Measurements from ENCODE around the gene GBF1.

DNA sequence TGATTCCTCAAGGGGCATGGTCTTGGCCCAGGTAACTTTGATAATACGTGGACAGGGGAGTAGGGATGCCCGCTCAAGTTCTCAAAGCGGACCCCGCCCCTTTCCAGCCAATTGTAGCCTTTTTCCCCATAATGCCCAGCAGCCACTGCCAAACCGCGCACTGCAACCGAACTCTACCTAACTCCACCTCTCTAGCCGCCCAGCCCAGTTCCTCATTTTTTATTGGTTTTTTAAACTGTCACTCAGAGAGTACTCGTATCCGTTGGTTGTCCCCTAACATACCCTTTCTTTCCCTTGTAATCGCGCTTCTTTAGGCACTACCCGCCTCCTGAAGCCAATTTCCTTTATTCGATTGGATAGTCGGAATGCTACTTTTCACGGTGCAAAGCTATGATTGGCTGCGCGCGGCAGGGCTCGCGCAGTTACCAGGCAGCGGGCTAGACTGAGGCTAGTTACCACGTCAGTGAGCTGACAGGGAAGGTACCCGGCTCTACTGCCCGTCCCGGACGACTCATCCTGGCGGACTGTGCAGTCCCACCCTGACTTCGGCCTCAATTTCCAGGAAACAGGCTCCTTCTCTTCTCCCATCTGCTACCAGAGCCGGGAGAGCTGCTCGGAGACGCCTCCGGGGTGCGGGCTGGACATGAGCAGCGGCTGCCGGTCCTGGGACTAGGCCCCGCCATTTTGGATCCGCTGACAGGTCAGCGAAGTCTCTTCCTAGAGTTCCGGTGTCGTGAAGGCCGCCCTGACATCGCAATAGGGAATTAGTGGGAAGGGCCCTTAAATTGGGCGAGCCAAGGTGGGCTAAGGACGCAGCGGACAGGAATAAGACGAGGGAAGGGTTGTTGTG is at the start of gene GBF1:
- TF ChIP-seq, protein P1, sequence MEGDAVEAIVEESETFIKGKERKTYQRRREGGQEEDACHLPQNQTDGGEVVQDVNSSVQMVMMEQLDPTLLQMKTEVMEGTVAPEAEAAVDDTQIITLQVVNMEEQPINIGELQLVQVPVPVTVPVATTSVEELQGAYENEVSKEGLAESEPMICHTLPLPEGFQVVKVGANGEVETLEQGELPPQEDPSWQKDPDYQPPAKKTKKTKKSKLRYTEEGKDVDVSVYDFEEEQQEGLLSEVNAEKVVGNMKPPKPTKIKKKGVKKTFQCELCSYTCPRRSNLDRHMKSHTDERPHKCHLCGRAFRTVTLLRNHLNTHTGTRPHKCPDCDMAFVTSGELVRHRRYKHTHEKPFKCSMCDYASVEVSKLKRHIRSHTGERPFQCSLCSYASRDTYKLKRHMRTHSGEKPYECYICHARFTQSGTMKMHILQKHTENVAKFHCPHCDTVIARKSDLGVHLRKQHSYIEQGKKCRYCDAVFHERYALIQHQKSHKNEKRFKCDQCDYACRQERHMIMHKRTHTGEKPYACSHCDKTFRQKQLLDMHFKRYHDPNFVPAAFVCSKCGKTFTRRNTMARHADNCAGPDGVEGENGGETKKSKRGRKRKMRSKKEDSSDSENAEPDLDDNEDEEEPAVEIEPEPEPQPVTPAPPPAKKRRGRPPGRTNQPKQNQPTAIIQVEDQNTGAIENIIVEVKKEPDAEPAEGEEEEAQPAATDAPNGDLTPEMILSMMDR (IDR thresholded peaks at IDR 0.05 in 8 of 11, conservative IDR thresholded peaks at IDR 0.05 in 3 of 11), result peak in 1 of 11 experiments; percentile 45
- TF ChIP-seq POLR2A (IDR thresholded peaks at IDR 0.05) (peak; percentile 41 to 97 (median 77)), POLR2AphosphoS5 (IDR thresholded peaks at IDR 0.05) (peak; percentile 97 to 100 (median 99))

Measured in spleen (tissue), 7 donors.